Measurements from ENCODE around the gene VSIR. TPM values are rescaled to one million over a fixed set of nuclear protein-coding genes. Genes with fewer than 3 reads are reported as not detected.

Gene VSIR
- total and polyA plus RNA-seq, 10 of the 15 experiments (the other 5 are each of a cell fraction or from before 2014, with no cell fraction given) = 0.19 to 12.5 (median 6.7) TPM

- TF ChIP-seq REST (IDR thresholded peaks at IDR 0.05; ENCODE audit: low read depth, low read length) = no peak
These were observed 17.6 kb upstream of the VSIR start (continued) for GRCh38 chr10:71790749-71791440.

- 80% methylated on average over 6 of the region's 10 CpGs for WGBS (ENCODE audit: insufficient coverage, insufficient replicate concordance, low lambda C conversion rate, missing lambda C conversion rate)
- in situ Hi-C loops (cut with MboI) (no loop called here), intact Hi-C loops (cut with micrococcal nuclease; ENCODE audit: unreplicated experiment) (no loop called here)
- H3K4me2 ChIP-seq (ENCODE audit: control insufficient read depth, insufficient read depth) = no peak overlapping the region
- H3K79me2 ChIP-seq (ENCODE audit: control insufficient read depth, insufficient read depth, low read length) = no peaks in the 10 kb centered on the region
- ATAC-seq (no peak), DNase-seq (ENCODE audit: low read depth, low spot score) (no peak), FAIRE-seq (no peak)
- SMC1A ChIA-PET (ENCODE audit: uncharacterized antibody, unreplicated experiment) = no interaction called here
- no peaks in the 10 kb centered on the region; a peak in 1 of 4 replicates for H3K27me3 ChIP-seq (replicated peaks in 1 of 2; ENCODE audit: control insufficient read depth in 2 of 2, insufficient read depth in 2 of 2, low read length in 1 of 2)
- POLR2A ChIA-PET = no interaction called here
- no peaks in the 10 kb centered on the region for H3K36me3 ChIP-seq (ENCODE audit: control insufficient read depth in 2 of 2, insufficient read depth in 2 of 2, low read length in 1 of 2)
- CTCF ChIA-PET = no interaction called here
- H2AFZ ChIP-seq (ENCODE audit: control insufficient read depth, low read depth, low read length) = no peak overlapping the region
- BruUV-seq (replicated peaks) = no TSS peak
- no peaks in the 10 kb centered on the region; the same call in 2 of the 3 replicates for H3K9me3 ChIP-seq (replicated peaks; ENCODE audit: control insufficient read depth, insufficient read depth, low read length)
- RAD21 ChIA-PET (ENCODE audit: unreplicated experiment) = no interaction called here
- H3K27ac ChIP-seq (ENCODE audit: control insufficient read depth, insufficient read depth) = no peak overlapping the region
- no peaks in the 10 kb centered on the region for H4K20me1 ChIP-seq (ENCODE audit: control insufficient read depth, insufficient read depth)
- no peak overlapping the region for H3K4me3 ChIP-seq
- H3K9ac ChIP-seq (ENCODE audit: control insufficient read depth, insufficient read depth, low read length) = no peak overlapping the region
- H3K4me1 ChIP-seq (ENCODE audit: control insufficient read depth, insufficient read depth, low read length) = peaks cover 10% of the 10 kb centered on the region
- TF ChIP-seq ETV6 (conservative IDR thresholded peaks at IDR 0.05 in 1 of 2, IDR thresholded peaks at IDR 0.05 in 1 of 2; ENCODE audit: borderline replicate concordance in 1 of 2, low read depth in 1 of 2) (no peak), ZBTB11 (CRISPR knock-in tag; IDR thresholded peaks at IDR 0.05) (no peak), NRF1 (conservative IDR thresholded peaks at IDR 0.05; ENCODE audit: low read depth, low read length) (no peak), POLR2AphosphoS5 (IDR thresholded peaks at IDR 0.05; ENCODE audit: low read length) (no peak), E2F8 (IDR thresholded peaks at IDR 0.05; ENCODE audit: low read depth, partially characterized antibody) (no peak), ZSCAN29 (IDR thresholded peaks at IDR 0.05) (no peak), EZH2 (IDR thresholded peaks at IDR 0.05; ENCODE audit: borderline replicate concordance, control insufficient read depth, low read depth, low read length) (no peak)
These were observed 16.6 kb upstream of the VSIR start for GRCh38 chr10:71789871-71790270.
